Occipital lobe (tissue), 2 donors: ENCODE results near the gene ETHE1. TPM values are rescaled to one million over a fixed set of nuclear protein-coding genes. Genes with fewer than 3 reads are reported as not detected.

Experiments
- DNase-seq: peaks from one replicate; lab custom pipeline; 2025; lab: John Stamatoyannopoulos, UW
- total RNA-seq: library from RNA; depleted of rRNA; stranded (reverse); fragments of >200 nt; gene quantifications from one replicate; pipeline ENCODE4 v1.2.3, GENCODE V29; 2014

Gene ETHE1
- total RNA-seq, 1 donor from 2014 or later: 16.8 TPM

GRCh38 chr19:43465468-43466120 lies 61.4 kb downstream of the ETHE1 start, which contains the start of gene LYPD3:
LYPD3 (minus strand) TSS chr19:43465608; CDS start chr19:43465571, 37 bp downstream.
- DNase-seq: no peak

GRCh38 chr19:43464134-43464775 lies 62.7 kb downstream of the ETHE1 start:
- no peak for DNase-seq

GRCh38 chr19:43463381-43464133 lies 63.4 kb downstream of the ETHE1 start:
- DNase-seq: peak; percentile 80

GRCh38 chr19:43462785-43463380 lies 64.1 kb downstream of the ETHE1 start:
- no peak for DNase-seq

- no peak for DNase-seq
These were observed 64.6 kb downstream of the ETHE1 start for GRCh38 chr19:43462383-43462782.

GRCh38 chr19:43461303-43461702 lies 65.7 kb downstream of the ETHE1 start:
- no peak for DNase-seq

GRCh38 chr19:43460362-43461016 lies 66.5 kb downstream of the ETHE1 start:
- no peak for DNase-seq

GRCh38 chr19:43457809-43458208 lies 69.2 kb downstream of the ETHE1 start:
- DNase-seq: no peak

Other genes starting within 250 kb of the ETHE1 start
- 2.3 TPM for gene CD177, start 173.5 kb downstream of the ETHE1 start, total RNA-seq
- gene TEX101, start 112.3 kb downstream of the ETHE1 start, total RNA-seq: not detected
- gene LYPD3, start 61.6 kb downstream of the ETHE1 start, total RNA-seq: not detected
- 2.8 TPM for gene PHLDB3, start 22.5 kb downstream of the ETHE1 start, total RNA-seq
- gene ZNF575, start 6.0 kb upstream of the ETHE1 start, total RNA-seq: 0.62 TPM
- 12.8 TPM for gene XRCC1, start 48.3 kb upstream of the ETHE1 start, total RNA-seq
- 13.3 TPM for gene PINLYP, start 48.6 kb upstream of the ETHE1 start, total RNA-seq
- gene IRGQ, start 68.9 kb upstream of the ETHE1 start, total RNA-seq: 105 TPM
- gene ZNF576, start 69.4 kb upstream of the ETHE1 start, total RNA-seq: 5.1 TPM
- gene SRRM5, start 84.9 kb upstream of the ETHE1 start, total RNA-seq: not detected
- 111 TPM for gene ZNF428, start 92.4 kb upstream of the ETHE1 start, total RNA-seq
- 98.4 TPM for gene CADM4, start 112.6 kb upstream of the ETHE1 start, total RNA-seq
- 5.8 TPM for gene PLAUR, start 143.0 kb upstream of the ETHE1 start, total RNA-seq
- gene IRGC, start 188.9 kb upstream of the ETHE1 start, total RNA-seq: not detected
- 6.4 TPM for gene SMG9, start 227.8 kb upstream of the ETHE1 start, total RNA-seq